K562 (cell line): Measurements from ENCODE around the gene LPXN. TPM values are rescaled to one million over a fixed set of nuclear protein-coding genes. Genes with fewer than 3 reads are reported as not detected.

ENCODE experiments used
- AFF1 ChIP-seq, 2 experiments: fragments of 450-650 bp; IDR thresholded peaks; 2 replicates each; pipeline ENCODE4 v1.6.1; 2018; ENCODE audit warnings: mild to moderate bottlenecking in 2 of 2, low read depth in 1 of 2; ENCODE audit not compliant: partially characterized antibody in 2 of 2
- BRF1 ChIP-seq: IDR thresholded peaks from 3 replicates; pipeline ENCODE4 v1.6.1; 2011; ENCODE audit warnings: borderline replicate concordance, mild to moderate bottlenecking; ENCODE audit not compliant: insufficient read length; ENCODE audit errors: extremely low read depth
- CREB1 ChIP-seq, 2 experiments: sonication (generic) in 1 of 2; formaldehyde crosslinking in 1 of 2; IDR thresholded peaks; 2 replicates each; pipeline versions ENCODE4 v1.6.1 to v1.8.0; 2012 to 2022; ENCODE audit warnings: inconsistent platforms in 1 of 2, mild to moderate bottlenecking in 1 of 2, missing genetic modification reagents in 1 of 2, moderate library complexity in 1 of 2
- GATAD2B ChIP-seq: fragments of 450-650 bp; IDR thresholded peaks from 2 replicates; pipeline ENCODE4 v1.6.1; 2017; ENCODE audit warnings: mild to moderate bottlenecking, borderline replicate concordance
- MEIS2 ChIP-seq: fragments of 450-650 bp; IDR thresholded peaks from 2 replicates; pipeline ENCODE4 v1.6.1; 2014; ENCODE audit warnings: mild to moderate bottlenecking; ENCODE audit not compliant: partially characterized antibody
- NCOA6 ChIP-seq: fragments of 450-650 bp; IDR thresholded peaks from 2 replicates; pipeline ENCODE4 v1.6.1; 2017; ENCODE audit warnings: mild to moderate bottlenecking
- PHF8 ChIP-seq: fragments of 200-600 bp; sonication (generic); IDR thresholded peaks from 2 replicates; pipeline ENCODE4 v1.6.1; 2012; ENCODE audit warnings: mixed run types, mild to moderate bottlenecking, inconsistent platforms, low read length, moderate library complexity, borderline replicate concordance
- TBL1XR1 ChIP-seq, 2 experiments: IDR thresholded peaks; 2 replicates each; pipeline ENCODE4 v1.6.1; 2012; ENCODE audit warnings: improper control_type of control experiment in 2 of 2, low read length in 2 of 2, mild to moderate bottlenecking in 1 of 2
- TEAD2 ChIP-seq: fragments of 450-650 bp; IDR thresholded peaks from 2 replicates; pipeline ENCODE4 v1.6.1; 2016; ENCODE audit warnings: missing genetic modification characterization, control low read depth, missing compliant biosample characterization
- ZBTB1 ChIP-seq: sonication (generic); formaldehyde crosslinking; IDR thresholded peaks from 2 replicates; pipeline ENCODE4 v1.8.1; 2023; ENCODE audit warnings: missing genetic modification reagents, low read depth, mild to moderate bottlenecking, borderline replicate concordance
- ZBTB40 ChIP-seq, 2 experiments: fragments of 450-650 bp in 1 of 2; sonication (generic) in 1 of 2; formaldehyde crosslinking in 1 of 2; IDR thresholded peaks; 2 replicates each; pipeline versions ENCODE4 v1.7.1 to v1.9.0; 2016 to 2022; ENCODE audit warnings: inconsistent platforms in 1 of 2, mild to moderate bottlenecking in 1 of 2, missing genetic modification reagents in 1 of 2
- ZNF197 ChIP-seq: fragments of 200-800 bp; sonication (Bioruptor generic); IDR thresholded peaks from 2 replicates; pipeline ENCODE4 v1.6.1; 2016; ENCODE audit warnings: low read depth, missing genetic modification characterization, missing compliant biosample characterization
- polyA plus RNA-seq, 8 experiments: library from polyadenylated mRNA; depleted of rRNA in 4 of 8; stranded (reverse) in 5 of 8; unstranded in 3 of 8; fragments of >200 nt; fragmentation: Nextera tagmentation in 2 of 8; fragmentation: Illumina TruSeq in 1 of 8; extraction: Ambion mirVana in 2 of 8; extraction: Trizol in 1 of 8; gene quantifications; 2 replicates each; pipeline versions ENCODE4 v1.2.1 to v1.2.3, GENCODE V29; 2011 to 2014; ENCODE audit warnings: inconsistent platforms in 1 of 8, missing spikeins in 1 of 8
- total RNA-seq, 7 experiments: library from RNA; depleted of rRNA in 6 of 7; stranded (reverse); fragments of >200 nt in 6 of 7; fragmentation: Illumina TruSeq in 2 of 7; extraction: Trizol in 2 of 7; gene quantifications; 2 replicates each; pipeline versions ENCODE4 v1.2.1 to v1.2.3, GENCODE V29; 2011 to 2021; ENCODE audit warnings: low replicate concordance in 1 of 7

Gene LPXN
- total and polyA plus RNA-seq, 9 of the 15 experiments (the other 6 are each of a cell fraction or from before 2014, with no cell fraction given): 0.73 to 3.1 (median 2.0) TPM

DNA sequence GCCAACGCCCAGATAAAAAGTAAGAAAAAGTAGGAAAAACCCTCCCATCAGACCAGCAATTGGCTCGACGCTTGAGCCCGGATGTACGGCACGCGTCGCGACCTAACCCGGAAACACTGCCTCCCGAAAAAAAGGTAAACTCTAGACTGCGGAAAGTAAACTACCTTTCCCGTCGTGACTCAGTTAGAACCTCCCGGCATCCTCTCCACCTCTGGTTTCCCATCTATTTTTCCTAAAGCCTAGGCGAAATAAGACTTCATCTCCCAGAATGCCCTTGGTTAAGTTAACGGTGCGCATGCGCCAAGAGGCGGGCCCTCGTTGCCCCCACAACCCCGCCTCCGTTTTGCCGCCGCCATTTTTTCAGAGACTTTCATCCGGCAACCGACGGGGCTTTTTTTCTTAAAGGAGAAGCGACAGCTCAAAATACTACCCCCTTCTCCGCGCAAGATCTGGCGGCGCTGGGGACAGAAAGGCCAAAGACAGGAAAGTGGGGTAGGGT lies 2.5 kb upstream of the LPXN start (continued):
- TF ChIP-seq CREB1 (IDR thresholded peaks at IDR 0.05) (peak; percentile 68; the same call in 1 of the 2 replicates), CREB1 (CRISPR knock-in tag; IDR thresholded peaks at IDR 0.05) (no peak), GATAD2B (no peak), MEIS2 (peak; percentile 79), TEAD2 (tag) (no peak), NCOA6 (no peak), AFF1 (IDR thresholded peaks at IDR 0.05; ENCODE audit: low read depth in 1 of 2, partially characterized antibody in 2 of 2) (peak in 1 of 2 experiments; percentile 97), TBL1XR1 (IDR thresholded peaks at IDR 0.05; ENCODE audit: low read length in 2 of 2) (peak; percentile 0 to 51; a peak in 2 of 4 replicates), BRF1 (no peak), ZBTB1 (CRISPR knock-in tag) (no peak), ZBTB40 (IDR thresholded peaks at IDR 0.05) (peak; percentile 96), ZBTB40 (CRISPR knock-in tag; IDR thresholded peaks at IDR 0.05) (no peak), ZNF197 (CRISPR knock-in tag) (peak; percentile 90), PHF8 (peak; percentile 13; the same call in 1 of the 2 replicates)
